ENCODE results near the gene OR1C1. TPM values are rescaled to one million over a fixed set of nuclear protein-coding genes. Genes with fewer than 3 reads are reported as not detected.

OR1C1 gene, protein sequence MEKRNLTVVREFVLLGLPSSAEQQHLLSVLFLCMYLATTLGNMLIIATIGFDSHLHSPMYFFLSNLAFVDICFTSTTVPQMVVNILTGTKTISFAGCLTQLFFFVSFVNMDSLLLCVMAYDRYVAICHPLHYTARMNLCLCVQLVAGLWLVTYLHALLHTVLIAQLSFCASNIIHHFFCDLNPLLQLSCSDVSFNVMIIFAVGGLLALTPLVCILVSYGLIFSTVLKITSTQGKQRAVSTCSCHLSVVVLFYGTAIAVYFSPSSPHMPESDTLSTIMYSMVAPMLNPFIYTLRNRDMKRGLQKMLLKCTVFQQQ
- not detected for polyA plus RNA-seq (2012; ENCODE audit: insufficient read length, low read depth)

DNA sequence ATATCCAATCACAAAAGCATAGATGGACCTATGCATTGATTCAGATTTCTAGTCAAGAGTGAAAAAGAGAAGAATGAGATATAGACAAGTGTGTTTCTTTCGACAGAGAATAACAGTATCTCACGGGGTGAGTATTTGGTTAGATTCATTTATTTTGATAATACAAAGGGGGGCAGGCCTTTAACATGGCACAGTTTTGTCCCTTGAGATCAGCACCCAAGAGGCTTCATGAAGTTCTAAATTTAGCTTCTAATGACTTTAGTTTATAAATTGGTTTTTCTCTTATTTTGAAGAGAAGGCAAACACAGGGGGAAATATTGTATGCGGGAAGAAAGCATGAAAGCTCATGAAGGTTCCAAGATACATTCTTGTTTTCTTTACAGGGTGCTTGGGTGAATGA is at the start of gene OR1C1:
TSS of gene OR1C1 (minus strand) at position 101 of the 400 bp plus-strand sequence. CDS start 2,150 bp downstream, outside the sequence.
- TF ChIP-seq, protein P1, sequence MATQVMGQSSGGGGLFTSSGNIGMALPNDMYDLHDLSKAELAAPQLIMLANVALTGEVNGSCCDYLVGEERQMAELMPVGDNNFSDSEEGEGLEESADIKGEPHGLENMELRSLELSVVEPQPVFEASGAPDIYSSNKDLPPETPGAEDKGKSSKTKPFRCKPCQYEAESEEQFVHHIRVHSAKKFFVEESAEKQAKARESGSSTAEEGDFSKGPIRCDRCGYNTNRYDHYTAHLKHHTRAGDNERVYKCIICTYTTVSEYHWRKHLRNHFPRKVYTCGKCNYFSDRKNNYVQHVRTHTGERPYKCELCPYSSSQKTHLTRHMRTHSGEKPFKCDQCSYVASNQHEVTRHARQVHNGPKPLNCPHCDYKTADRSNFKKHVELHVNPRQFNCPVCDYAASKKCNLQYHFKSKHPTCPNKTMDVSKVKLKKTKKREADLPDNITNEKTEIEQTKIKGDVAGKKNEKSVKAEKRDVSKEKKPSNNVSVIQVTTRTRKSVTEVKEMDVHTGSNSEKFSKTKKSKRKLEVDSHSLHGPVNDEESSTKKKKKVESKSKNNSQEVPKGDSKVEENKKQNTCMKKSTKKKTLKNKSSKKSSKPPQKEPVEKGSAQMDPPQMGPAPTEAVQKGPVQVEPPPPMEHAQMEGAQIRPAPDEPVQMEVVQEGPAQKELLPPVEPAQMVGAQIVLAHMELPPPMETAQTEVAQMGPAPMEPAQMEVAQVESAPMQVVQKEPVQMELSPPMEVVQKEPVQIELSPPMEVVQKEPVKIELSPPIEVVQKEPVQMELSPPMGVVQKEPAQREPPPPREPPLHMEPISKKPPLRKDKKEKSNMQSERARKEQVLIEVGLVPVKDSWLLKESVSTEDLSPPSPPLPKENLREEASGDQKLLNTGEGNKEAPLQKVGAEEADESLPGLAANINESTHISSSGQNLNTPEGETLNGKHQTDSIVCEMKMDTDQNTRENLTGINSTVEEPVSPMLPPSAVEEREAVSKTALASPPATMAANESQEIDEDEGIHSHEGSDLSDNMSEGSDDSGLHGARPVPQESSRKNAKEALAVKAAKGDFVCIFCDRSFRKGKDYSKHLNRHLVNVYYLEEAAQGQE (IDR thresholded peaks at IDR 0.05; ENCODE audit: insufficient read depth in 1 of 2, low read depth in 2 of 2, low read length in 2 of 2) = no peak
- TF ChIP-seq TAF1 (IDR thresholded peaks at IDR 0.05; ENCODE audit: borderline replicate concordance, insufficient read depth, low read length) (no peak), POLR2AphosphoS5 (IDR thresholded peaks at IDR 0.05; ENCODE audit: low read depth, low read length) (no peak), SIN3A (IDR thresholded peaks at IDR 0.05; ENCODE audit: borderline replicate concordance, insufficient read depth, low read length) (no peak), FOXP2 (optimal IDR thresholded peaks at IDR 0.05; ENCODE audit: borderline replicate concordance, extremely low read depth, extremely low read length, insufficient read depth) (no peak)

DNA sequence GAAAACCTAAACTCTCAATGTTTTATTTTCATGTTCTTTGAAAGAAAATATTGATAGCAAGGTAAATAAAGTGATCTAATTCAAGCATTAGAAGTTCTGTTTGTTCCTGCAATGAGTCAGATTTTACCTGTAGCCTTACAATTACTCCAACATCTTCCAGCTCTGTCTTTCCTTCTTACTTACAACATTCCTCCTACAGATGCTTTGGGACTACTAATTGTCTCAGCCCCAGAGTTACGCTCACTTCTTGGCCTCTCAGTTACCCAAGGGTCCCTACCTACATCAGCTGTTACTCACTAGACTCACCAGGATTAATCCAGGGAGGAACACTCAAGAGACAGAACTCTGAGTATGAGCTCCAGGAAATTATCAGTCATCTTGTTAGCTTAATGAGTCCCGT is 37.2 kb upstream of the OR1C1 start:
- no peak for TF ChIP-seq POLR2AphosphoS5 (IDR thresholded peaks at IDR 0.05; ENCODE audit: low read depth, low read length)
- TF ChIP-seq, protein P1 (IDR thresholded peaks at IDR 0.05; ENCODE audit: insufficient read depth in 1 of 2, low read depth in 2 of 2, low read length in 2 of 2) = no peak

DNA sequence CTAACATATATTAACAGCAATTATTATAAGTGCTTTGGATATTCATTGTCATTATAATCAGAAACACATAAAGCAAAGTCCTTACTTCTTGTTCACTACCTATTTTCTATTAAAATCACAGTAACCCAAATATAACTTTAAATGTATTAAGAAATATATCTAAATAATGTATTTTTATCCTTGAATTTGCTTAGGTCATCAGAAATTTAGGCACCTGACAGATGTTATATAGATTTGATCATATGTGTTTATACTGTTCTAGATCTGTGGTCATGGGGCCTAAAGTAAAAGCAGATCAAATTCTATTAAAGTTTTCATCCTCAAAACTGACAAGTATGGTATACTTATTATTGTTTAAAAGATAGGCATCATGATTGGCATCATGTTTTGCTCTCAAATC is 9.2 kb upstream of the OR1C1 start:
- TF ChIP-seq FOXP2 (optimal IDR thresholded peaks at IDR 0.05; ENCODE audit: borderline replicate concordance, extremely low read depth, extremely low read length, insufficient read depth) = no peak
- TF ChIP-seq POLR2AphosphoS5 (IDR thresholded peaks at IDR 0.05; ENCODE audit: low read depth, low read length) = no peak
- TF ChIP-seq SIN3A (IDR thresholded peaks at IDR 0.05; ENCODE audit: borderline replicate concordance, insufficient read depth, low read length) = no peak
- no peak for TF ChIP-seq TAF1 (IDR thresholded peaks at IDR 0.05; ENCODE audit: borderline replicate concordance, insufficient read depth, low read length)
- TF ChIP-seq, protein P1 (IDR thresholded peaks at IDR 0.05; ENCODE audit: insufficient read depth in 1 of 2, low read depth in 2 of 2, low read length in 2 of 2) = no peak

DNA sequence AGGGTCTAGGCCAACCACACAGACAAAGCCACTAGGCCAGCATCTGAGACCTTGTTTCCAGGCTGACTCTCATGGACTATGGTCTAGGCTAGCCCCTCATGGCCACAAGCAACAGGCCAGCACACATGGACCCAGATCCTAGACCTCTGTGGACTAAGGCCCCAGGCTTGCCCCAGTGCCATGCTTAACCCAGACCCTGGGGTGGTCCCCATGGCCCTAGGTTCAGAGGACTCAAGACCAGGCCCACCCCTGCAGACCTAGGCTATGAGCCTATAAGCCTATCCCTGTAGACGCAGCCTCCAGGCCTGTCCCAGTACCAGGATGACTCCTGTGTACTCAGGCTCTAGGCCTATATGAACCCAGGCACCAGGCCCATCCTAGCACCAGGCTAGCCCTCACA is 10.5 kb downstream of the OR1C1 start:
- TF ChIP-seq SIN3A (IDR thresholded peaks at IDR 0.05; ENCODE audit: borderline replicate concordance, insufficient read depth, low read length) (no peak), FOXP2 (optimal IDR thresholded peaks at IDR 0.05; ENCODE audit: borderline replicate concordance, extremely low read depth, extremely low read length, insufficient read depth) (no peak), POLR2AphosphoS5 (IDR thresholded peaks at IDR 0.05; ENCODE audit: low read depth, low read length) (no peak), TAF1 (IDR thresholded peaks at IDR 0.05; ENCODE audit: borderline replicate concordance, insufficient read depth, low read length) (no peak)
- TF ChIP-seq, protein P1 (IDR thresholded peaks at IDR 0.05; ENCODE audit: insufficient read depth in 1 of 2, low read depth in 2 of 2, low read length in 2 of 2) = no peak
